HCT116 (cell line): ENCODE results near the gene OCA2. TPM values are rescaled to one million over a fixed set of nuclear protein-coding genes. Genes with fewer than 3 reads are reported as not detected.

Source experiments
- ATAC-seq: fragments of 200-7000 bp; cut with Tn5 transposase; 2 replicates; pipeline ENCODE4 v1.9.1; 2020; ENCODE audit warnings: mild to moderate bottlenecking, moderate library complexity
- BruUV-seq: library from RNA; stranded (reverse); fragments of 400-500 nt; replicated peaks from 2 replicates; lab custom pipeline; 2021; lab: Mats Ljungman, UMichigan
- CTCF ChIA-PET: fragments of 300-600 bp; sonication (Branson Sonifier 250); formaldehyde crosslinking; loops from one replicate; lab custom pipeline; 2021; ENCODE audit warnings: antibody characterized with exemption; lab: Charles Lee
- POLR2A ChIA-PET: fragments of 300-600, 350-600 bp; sonication (Branson Sonifier 250); formaldehyde crosslinking; loops from one replicate; lab custom pipeline; 2021; ENCODE audit warnings: antibody characterized with exemption; lab: Charles Lee
- RAD21 ChIA-PET, 2 experiments: fragments of 300-600 bp; sonication (Branson Sonifier 250); formaldehyde crosslinking; loops; one replicate each; lab custom pipeline; 2023; ENCODE audit warnings: low total read pairs in 2 of 2; ENCODE audit not compliant: uncharacterized antibody in 2 of 2, unreplicated experiment in 2 of 2, low non-redundant PET in 1 of 2; lab: Charles Lee
- DNase-seq: peaks from one replicate; pipeline ENCODE4 v3.0.0-alpha.2; 2010; ENCODE audit warnings: low read depth, low spot score
- H2AFZ ChIP-seq: fragments of 200-600 bp; shearing (Covaris generic), sonication (generic); 2 replicates; pipeline ENCODE4 v1.6.1; 2017; ENCODE audit warnings: low read depth, mixed run types, mixed read lengths, antibody characterized with exemption, low read length; ENCODE audit not compliant: poor library complexity, severe bottlenecking
- H3K27ac ChIP-seq: 2 replicates; pipeline ENCODE4 v1.5.1; 2012; ENCODE audit warnings: low read depth, low read length
- H3K27me3 ChIP-seq: fragments of 200-600 bp; sonication (generic); 2 replicates; pipeline ENCODE4 v1.6.1; 2016; ENCODE audit warnings: mixed run types, low read length, mixed read lengths; ENCODE audit not compliant: insufficient read depth
- H3K36me3 ChIP-seq, 2 experiments: fragments of 200-500 bp in 1 of 2; fragments of 200-600 bp in 1 of 2; sonication (Bioruptor generic) in 1 of 2; sonication (generic) in 1 of 2; 2 replicates each; pipeline versions ENCODE4 v1.5.1 to v1.6.1; 2014 to 2016; ENCODE audit warnings: low read length in 2 of 2, inconsistent platforms in 1 of 2, mixed read lengths in 1 of 2, mixed run types in 1 of 2; ENCODE audit not compliant: insufficient read depth in 2 of 2, control insufficient read depth in 1 of 2
- H3K4me1 ChIP-seq, 2 experiments: fragments of 200-600 bp in 1 of 2; sonication (generic) in 1 of 2; 2 replicates each; pipeline versions ENCODE4 v1.5.1 to v1.6.1; 2012 to 2017; ENCODE audit warnings: low read length in 2 of 2, inconsistent platforms in 1 of 2, mild to moderate bottlenecking in 1 of 2, mixed read lengths in 1 of 2, mixed run types in 1 of 2, moderate library complexity in 1 of 2; ENCODE audit not compliant: insufficient read depth in 2 of 2, control insufficient read depth in 1 of 2
- H3K4me2 ChIP-seq: fragments of 200-600 bp; sonication (generic); 2 replicates; pipeline ENCODE4 v1.6.1; 2017; ENCODE audit warnings: mixed run types, low read length, mixed read lengths
- H3K4me3 ChIP-seq, 2 experiments: fragments of 200-600 bp in 1 of 2; sonication (generic) in 1 of 2; replicated peaks in 1 of 2; 2 replicates each; pipeline ENCODE4 v1.5.1; 2011 to 2016; ENCODE audit warnings: low read length in 2 of 2, control low read depth in 1 of 2, low read depth in 1 of 2, mild to moderate bottlenecking in 1 of 2, mixed read lengths in 1 of 2, mixed run types in 1 of 2
- H3K79me2 ChIP-seq: fragments of 200-600 bp; sonication (generic); 2 replicates; pipeline ENCODE4 v1.6.1; 2017; ENCODE audit warnings: mild to moderate bottlenecking, mixed run types, low read length, moderate library complexity, mixed read lengths; ENCODE audit not compliant: insufficient read depth
- H3K9ac ChIP-seq: fragments of 200-600 bp; sonication (generic); 2 replicates; pipeline ENCODE4 v1.6.1; 2016; ENCODE audit warnings: low read length, mixed read lengths
- H3K9me2 ChIP-seq: fragments of 200-600 bp; sonication (generic), shearing (Covaris generic); 2 replicates; pipeline ENCODE4 v1.6.1; 2017; ENCODE audit warnings: mixed run types, mild to moderate bottlenecking, moderate library complexity; ENCODE audit not compliant: insufficient read depth
- H3K9me3 ChIP-seq, 2 experiments: fragments of 200-500 bp in 1 of 2; fragments of 200-600 bp in 1 of 2; sonication (Bioruptor generic) in 1 of 2; sonication (generic) in 1 of 2; 2 replicates each; pipeline ENCODE4 v1.6.1; 2014 to 2017; ENCODE audit warnings: low read length in 2 of 2, mixed read lengths in 2 of 2, inconsistent platforms in 1 of 2, low read depth in 1 of 2, mild to moderate bottlenecking in 1 of 2, mixed run types in 1 of 2, moderate library complexity in 1 of 2; ENCODE audit not compliant: control insufficient read depth in 1 of 2, insufficient read depth in 1 of 2
- H4K20me1 ChIP-seq: fragments of 200-600 bp; sonication (generic), shearing (Covaris generic); 2 replicates; pipeline ENCODE4 v1.6.1; 2017; ENCODE audit warnings: mixed run types, mild to moderate bottlenecking, moderate library complexity; ENCODE audit not compliant: insufficient read depth
- CTCF ChIP-seq, 3 experiments: fragments of 200-600 bp in 1 of 3; sonication (generic) in 1 of 3; IDR thresholded peaks in 2 of 3; conservative IDR thresholded peaks in 1 of 3; 2 replicates each; pipeline ENCODE4 v1.5.1; 2012 to 2017; ENCODE audit warnings: low read depth in 2 of 3, low read length in 2 of 3, antibody characterized with exemption in 1 of 3, borderline replicate concordance in 1 of 3, control low read depth in 1 of 3, mild to moderate bottlenecking in 1 of 3, mixed read lengths in 1 of 3, mixed run types in 1 of 3, moderate library complexity in 1 of 3; ENCODE audit not compliant: insufficient read depth in 1 of 3
- EZH2 ChIP-seq: fragments of 200-600 bp; sonication (generic); IDR thresholded peaks from 2 replicates; pipeline ENCODE4 v1.6.1; 2017; ENCODE audit warnings: antibody characterized with exemption, mixed run types
- RAD21 ChIP-seq: IDR thresholded peaks from 2 replicates; pipeline ENCODE4 v1.6.1; 2012; ENCODE audit warnings: low read depth, mild to moderate bottlenecking
- ZNF274 ChIP-seq: fragments of 200-500 bp; sonication (Bioruptor generic); IDR thresholded peaks from 2 replicates; pipeline ENCODE4 v1.6.1; 2014; ENCODE audit warnings: mild to moderate bottlenecking, low read depth, low read length, inconsistent platforms
- intact Hi-C: fragments of 100-400 bp; cut with micrococcal nuclease; formaldehyde crosslinking; loops from 2 replicates; pipeline ENCODE4 v1.10.0; 2022
- total RNA-seq: library from RNA; stranded (reverse); gene quantifications from one replicate; pipeline ENCODE4 v1.2.1, GENCODE V29; 2021; ENCODE audit not compliant: unreplicated experiment

Gene OCA2
- total RNA-seq, 1 experiment from 2014 or later: not detected

GRCh38 chr15:27804569-27805260 is 294.4 kb downstream of the OCA2 start (continued):
- TF ChIP-seq CTCF (IDR thresholded peaks at IDR 0.05 in 2 of 3, conservative IDR thresholded peaks at IDR 0.05 in 1 of 3; ENCODE audit: borderline replicate concordance in 1 of 3, insufficient read depth in 1 of 3, low read depth in 2 of 3, low read length in 2 of 3): no peak

DNA sequence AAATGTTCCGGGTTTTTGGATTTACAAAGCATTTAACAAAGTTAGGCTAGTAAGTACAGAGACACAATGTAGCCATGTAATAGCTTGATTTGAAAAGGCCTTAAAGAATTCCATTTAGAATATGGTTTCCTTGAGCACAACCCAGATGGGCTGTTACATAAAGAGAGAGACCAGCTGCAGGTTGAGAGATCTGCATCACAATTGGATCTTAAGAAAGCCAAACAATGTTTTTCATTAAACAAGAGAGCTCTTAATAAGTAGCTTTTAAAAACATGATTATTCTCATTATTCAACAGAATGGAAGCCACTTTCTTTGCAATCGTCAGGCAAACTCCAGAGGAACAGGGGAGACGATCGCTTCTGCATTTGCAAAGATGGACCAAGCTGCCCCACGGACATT is 300.3 kb downstream of the OCA2 start:
- no TSS peak for BruUV-seq
- no peak overlapping the region for H3K9ac ChIP-seq
- peaks cover 10 to 11% of the 10 kb centered on the region in 2 experiments; a peak in 2 of 4 replicates for H3K9me3 ChIP-seq
- ATAC-seq (no peak), DNase-seq (no peak)
- POLR2A ChIA-PET: no interaction called here
- no peaks in the 10 kb centered on the region for H3K9me2 ChIP-seq
- H3K79me2 ChIP-seq: no peaks in the 10 kb centered on the region
- no peaks in the 10 kb centered on the region for H4K20me1 ChIP-seq
- no peaks in the 10 kb centered on the region for H3K27me3 ChIP-seq
- H3K4me3 ChIP-seq: no peak overlapping the region
- no peak overlapping the region for H2AFZ ChIP-seq
- no peak for TF ChIP-seq CTCF (IDR thresholded peaks at IDR 0.05 in 2 of 3, conservative IDR thresholded peaks at IDR 0.05 in 1 of 3; ENCODE audit: borderline replicate concordance in 1 of 3, insufficient read depth in 1 of 3, low read depth in 2 of 3, low read length in 2 of 3)
- TF ChIP-seq ZNF274: no peak
- no peak for TF ChIP-seq RAD21
- no peak for TF ChIP-seq EZH2
- H3K4me2 ChIP-seq: no peak overlapping the region
- RAD21 ChIA-PET: no interaction called here
- H3K4me1 ChIP-seq: no peaks in the 10 kb centered on the region
- intact Hi-C loops: no loop called here
- CTCF ChIA-PET: no interaction called here
- no peak overlapping the region for H3K27ac ChIP-seq
- no peaks in the 10 kb centered on the region for H3K36me3 ChIP-seq
